Measurements from ENCODE around the gene MEMO1.

The MEMO1 gene

GRCh38 chr2:31947871-31948270 is 62.9 kb downstream of the MEMO1 start:
- H3K4me3 ChIP-seq (ENCODE audit: low read depth, low read length): no peak overlapping the region
- DNase-seq (ENCODE audit: low read depth, low spot score): no peak
- TF ChIP-seq CTCF (IDR thresholded peaks at IDR 0.05; ENCODE audit: low read depth, low read length): no peak
- in situ Hi-C loops (cut with HindIII; ENCODE audit: low sequenced_read_pairs): no loop called here

GRCh38 chr2:31946838-31947237 is 64.0 kb downstream of the MEMO1 start:
- H3K4me3 ChIP-seq (ENCODE audit: low read depth, low read length): no peak overlapping the region
- in situ Hi-C loops (cut with HindIII; ENCODE audit: low sequenced_read_pairs): no loop called here
- TF ChIP-seq CTCF (IDR thresholded peaks at IDR 0.05; ENCODE audit: low read depth, low read length): no peak
- no peak for DNase-seq (ENCODE audit: low read depth, low spot score)

GRCh38 chr2:31945572-31945935 is 65.3 kb downstream of the MEMO1 start:
- TF ChIP-seq CTCF (IDR thresholded peaks at IDR 0.05; ENCODE audit: low read depth, low read length): no peak
- in situ Hi-C loops (cut with HindIII; ENCODE audit: low sequenced_read_pairs): no loop called here
- no peak overlapping the region for H3K4me3 ChIP-seq (ENCODE audit: low read depth, low read length)
- no peak for DNase-seq (ENCODE audit: low read depth, low spot score)

GRCh38 chr2:31944828-31945571 is 65.8 kb downstream of the MEMO1 start:
- TF ChIP-seq CTCF (IDR thresholded peaks at IDR 0.05; ENCODE audit: low read depth, low read length): no peak
- H3K4me3 ChIP-seq (ENCODE audit: low read depth, low read length): no peak overlapping the region
- DNase-seq (ENCODE audit: low read depth, low spot score): no peak
- in situ Hi-C loops (cut with HindIII; ENCODE audit: low sequenced_read_pairs): no loop called here

- no peak for DNase-seq (ENCODE audit: low read depth, low spot score)
- no peak for TF ChIP-seq CTCF (IDR thresholded peaks at IDR 0.05; ENCODE audit: low read depth, low read length)
- in situ Hi-C loops (cut with HindIII; ENCODE audit: low sequenced_read_pairs): no loop called here
- H3K4me3 ChIP-seq (ENCODE audit: low read depth, low read length): no peak overlapping the region
These were observed 67.1 kb downstream of the MEMO1 start for GRCh38 chr2:31943636-31944225.

GRCh38 chr2:31940920-31941319 is 69.9 kb downstream of the MEMO1 start:
- in situ Hi-C loops (cut with HindIII; ENCODE audit: low sequenced_read_pairs): no loop called here
- no peak for TF ChIP-seq CTCF (IDR thresholded peaks at IDR 0.05; ENCODE audit: low read depth, low read length)
- H3K4me3 ChIP-seq (ENCODE audit: low read depth, low read length): no peak overlapping the region
- DNase-seq (ENCODE audit: low read depth, low spot score): no peak
